ENCODE measurements around the gene LRRK1. TPM values are rescaled to one million over a fixed set of nuclear protein-coding genes. Genes with fewer than 3 reads are reported as not detected.

Gene LRRK1
- total RNA-seq, 4 donors from 2014 or later, result 2.6 to 36.6 (median 13.1) TPM

- Histone ChIP-seq H3K4me1 (no peaks in the 10 kb centered on the region), H3K9me3 (no peaks in the 10 kb centered on the region), H3K36me3 (no peaks in the 10 kb centered on the region), H3K4me3 (no peak overlapping the region), H3K27me3 (no peaks in the 10 kb centered on the region), H3K27ac (no peak overlapping the region)
- no peak for TF ChIP-seq POLR2A (IDR thresholded peaks at IDR 0.05)
- no peak for TF ChIP-seq CTCF (IDR thresholded peaks at IDR 0.05)
- intact Hi-C loops (cut with DNase I; ENCODE audit: low total_unique reads), result no loop called here
- no peak for DNase-seq
These were observed 195.5 kb downstream of the LRRK1 start for GRCh38 chr15:101114610-101115009.

- intact Hi-C loops (cut with DNase I; ENCODE audit: low total_unique reads), result no loop called here
These were observed 196.2 kb downstream of the LRRK1 start for GRCh38 chr15:101115393-101115785.

GRCh38 chr15:101115786-101116680 lies 196.9 kb downstream of the LRRK1 start:
- no peaks in the 10 kb centered on the region for H3K27me3 ChIP-seq
- H3K27ac ChIP-seq, result peak overlapping the region; percentile 43 to 44
- intact Hi-C loops (cut with DNase I; ENCODE audit: low total_unique reads), result no loop called here
- no peak overlapping the region for H3K4me3 ChIP-seq
- H3K36me3 ChIP-seq, result no peaks in the 10 kb centered on the region
- no peaks in the 10 kb centered on the region for H3K4me1 ChIP-seq
- H3K9me3 ChIP-seq, result no peaks in the 10 kb centered on the region
- DNase-seq, result peak; percentile 50 to 68
- TF ChIP-seq CTCF (IDR thresholded peaks at IDR 0.05) (no peak), POLR2A (IDR thresholded peaks at IDR 0.05) (no peak)

More at GRCh38 chr15:101115393-101115785, 196.2 kb downstream of the LRRK1 start:
- no peak for DNase-seq
- Histone ChIP-seq H3K27ac (peak overlapping the region in 1 of 2 donors; percentile 43), H3K9me3 (no peaks in the 10 kb centered on the region), H3K4me3 (no peak overlapping the region), H3K36me3 (no peaks in the 10 kb centered on the region), H3K27me3 (no peaks in the 10 kb centered on the region), H3K4me1 (no peaks in the 10 kb centered on the region)
- TF ChIP-seq POLR2A (IDR thresholded peaks at IDR 0.05) (no peak), CTCF (IDR thresholded peaks at IDR 0.05) (no peak)

- H3K27ac ChIP-seq, result peak overlapping the region; percentile 43 to 44
- TF ChIP-seq POLR2A (IDR thresholded peaks at IDR 0.05) (no peak), CTCF (IDR thresholded peaks at IDR 0.05) (no peak)
- no peak overlapping the region for H3K4me3 ChIP-seq
- no peaks in the 10 kb centered on the region for H3K9me3 ChIP-seq
- DNase-seq, result no peak
- no peaks in the 10 kb centered on the region for H3K36me3 ChIP-seq
- no peaks in the 10 kb centered on the region for H3K27me3 ChIP-seq
- intact Hi-C loops (cut with DNase I; ENCODE audit: low total_unique reads), result no loop called here
- H3K4me1 ChIP-seq, result peaks cover 0 to 6% of the 10 kb centered on the region in 2 donors
These were observed 197.5 kb downstream of the LRRK1 start for GRCh38 chr15:101116681-101116976.

- DNase-seq, result no peak
- no peak overlapping the region for H3K27ac ChIP-seq
- no peak overlapping the region for H3K4me3 ChIP-seq
- no peaks in the 10 kb centered on the region for H3K36me3 ChIP-seq
- H3K27me3 ChIP-seq, result no peaks in the 10 kb centered on the region
- intact Hi-C loops (cut with DNase I; ENCODE audit: low total_unique reads), result no loop called here
- H3K4me1 ChIP-seq, result peaks cover 0 to 6% of the 10 kb centered on the region in 2 donors
- H3K9me3 ChIP-seq, result no peaks in the 10 kb centered on the region
- TF ChIP-seq CTCF (IDR thresholded peaks at IDR 0.05) (no peak), POLR2A (IDR thresholded peaks at IDR 0.05) (no peak)
These were observed 199.0 kb downstream of the LRRK1 start for GRCh38 chr15:101118116-101118515.

Data from uterus (tissue), 4 donors.